Articular chondrocyte of knee joint (primary cell): ENCODE data around the gene CD79A. TPM values are rescaled to one million over a fixed set of nuclear protein-coding genes. Genes with fewer than 3 reads are reported as not detected.

ENCODE experiments used
- small RNA-seq: library from RNA; depleted of rRNA; stranded (forward); fragments of <200 nt; gene quantifications from one replicate; pipeline ENCODE3, GENCODE V24; 2012
- total RNA-seq: library from RNA; depleted of rRNA; stranded (reverse); fragments of >200 nt; gene quantifications from 2 replicates; pipeline ENCODE4 v1.2.3, GENCODE V29; 2012

The CD79A gene
- total RNA-seq, result not detected in 2 replicates

GRCh38 chr19:41876847-41877832 lies at the start of gene CD79A:
Gene CD79A (plus strand): TSS chr19:41877279. CDS start chr19:41877305, 26 bp downstream.

DNA sequence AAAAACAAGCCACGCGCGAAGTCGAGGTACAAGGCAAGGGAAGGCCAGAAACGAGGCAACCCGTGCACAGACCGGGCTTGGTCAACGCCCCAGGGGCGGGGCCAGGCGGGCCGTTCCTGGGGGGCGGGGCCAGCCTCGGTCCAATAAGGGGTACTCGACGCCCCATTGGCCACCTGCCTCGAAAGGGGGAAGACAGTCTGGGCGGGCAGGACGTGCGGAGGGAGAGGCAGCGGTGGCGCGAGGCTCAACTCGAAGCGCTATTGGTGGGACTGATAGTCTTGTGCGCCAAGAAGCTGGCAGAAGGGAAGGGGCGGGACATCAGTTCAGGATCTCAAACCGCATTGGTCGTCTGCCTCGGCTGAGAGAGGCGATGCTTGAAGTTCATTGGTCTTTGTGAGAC lies 32.5 kb upstream of the CD79A start, which contains the start of gene LYPD4:
Gene LYPD4, minus strand, starts transcription at position 83 of the 400 bp plus-strand sequence. CDS start 5,398 bp downstream, outside the sequence.

GRCh38 chr19:41845001-41845050 lies 32.3 kb upstream of the CD79A start, which contains the start of gene DMRTC2:
Gene DMRTC2 (plus strand): TSS chr19:41845042. CDS start chr19:41847429, 2,387 bp downstream.

GRCh38 chr19:41859618-41860418 lies 17.3 kb upstream of the CD79A start, which contains the start of gene RPS19:
Gene RPS19 (plus strand): TSS chr19:41860255. CDS start chr19:41860775, 520 bp downstream.

GRCh38 chr19:41882568-41883462 lies 5.7 kb downstream of the CD79A start, which contains the start of gene ARHGEF1:
Gene ARHGEF1 (plus strand): TSS chr19:41883184. CDS start chr19:41888083, 4,899 bp downstream.

DNA sequence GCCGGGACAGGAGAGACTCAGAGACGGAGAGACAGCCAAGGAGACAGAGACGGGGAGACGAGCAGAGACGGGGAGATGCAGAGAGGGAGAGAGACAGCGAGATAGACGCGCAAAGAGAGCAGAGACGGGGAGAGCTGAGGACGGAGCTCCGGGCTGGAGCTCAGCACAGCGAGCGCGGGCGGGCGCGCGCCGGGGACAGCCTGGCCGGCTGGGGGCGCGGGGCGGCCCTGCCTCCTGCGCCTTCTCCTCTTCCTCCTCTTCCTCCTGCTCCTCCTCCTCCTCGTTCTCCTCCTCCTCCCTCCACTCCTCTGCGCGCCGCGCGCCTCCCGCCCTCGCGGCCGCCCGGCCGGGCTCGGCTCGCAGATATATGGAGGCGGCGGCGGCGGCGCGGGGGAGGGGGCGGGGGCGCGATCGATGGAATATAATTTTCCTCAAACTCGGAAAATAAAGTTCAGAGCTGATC lies 51.2 kb downstream of the CD79A start, which contains the start of gene ERFL:
Gene ERFL, minus strand, starts transcription at position 229 of the 463 bp plus-strand sequence. CDS start 15,530 bp downstream, outside the sequence.

Small RNA genes within 50 kb of the gene (small RNA-seq; reads per million reads assigned to genes)
- 0.15 reads per million for gene MIR6797

Other genes starting within 250 kb of the CD79A start
- not detected in 2 replicates for gene CEACAM7, start 189.0 kb upstream of the CD79A start, total RNA-seq
- gene CEACAM5, start 168.7 kb upstream of the CD79A start, total RNA-seq, result not detected in 2 replicates
- not detected in 2 replicates for gene CEACAM6, start 121.7 kb upstream of the CD79A start, total RNA-seq
- not detected in 2 replicates for gene CEACAM3, start 80.7 kb upstream of the CD79A start, total RNA-seq
- not detected in 2 replicates for gene LYPD4, start 32.6 kb upstream of the CD79A start, total RNA-seq
- gene DMRTC2, start 32.2 kb upstream of the CD79A start, total RNA-seq, result not detected in 2 replicates
- gene RPS19, start 17.0 kb upstream of the CD79A start, total RNA-seq, result 776 and 788 TPM in 2 replicates
- 27.0 and 28.2 TPM in 2 replicates for gene ARHGEF1, start 5.9 kb downstream of the CD79A start, total RNA-seq
- 0.11 TPM in 1 of 2 replicates, not detected in the other for gene ERFL, start 51.2 kb downstream of the CD79A start, total RNA-seq
- 95.6 and 100 TPM in 2 replicates for gene RABAC1, start 82.0 kb downstream of the CD79A start, total RNA-seq
- gene ATP1A3, start 117.0 kb downstream of the CD79A start, total RNA-seq, result 0.52 and 0.65 TPM in 2 replicates
- 0.22 and 0.26 TPM in 2 replicates for gene GRIK5, start 192.9 kb downstream of the CD79A start, total RNA-seq
- 11.0 and 13.8 TPM in 2 replicates for gene ZNF574, start 198.9 kb downstream of the CD79A start, total RNA-seq